Measurements from ENCODE around the gene SNX27. TPM values are rescaled to one million over a fixed set of nuclear protein-coding genes. Genes with fewer than 3 reads are reported as not detected.
"Not testable (repeated sequence)": the region's sequence is repeated elsewhere in the genome, so short reads cannot be mapped to it uniquely, and the experiment has no call there.

The SNX27 gene
- total RNA-seq, 1 experiment from 2014 or later: 42.2 TPM

DNA sequence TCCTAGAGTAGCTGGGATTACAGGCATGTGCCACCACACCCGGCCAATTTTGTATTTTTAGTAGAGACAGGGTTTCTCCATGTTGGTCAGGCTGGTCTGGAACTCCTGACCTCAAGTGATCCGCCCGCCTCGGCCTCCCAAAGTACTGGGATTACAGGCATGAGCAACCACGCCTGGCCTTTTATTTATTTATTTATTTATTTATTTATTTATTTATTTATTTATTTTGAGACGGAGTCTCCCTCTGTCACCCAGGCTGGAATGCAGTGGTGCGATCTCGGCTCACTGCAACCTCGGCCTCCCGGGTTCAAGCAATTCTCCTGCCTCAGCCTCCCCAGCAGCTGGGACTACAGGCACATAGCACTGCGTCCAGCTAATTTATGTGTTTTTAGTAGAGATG lies 31.2 kb downstream of the SNX27 start:
- H3K27ac ChIP-seq (ENCODE audit: low read depth, low read length); CTCF ChIA-PET; DNase-seq (ENCODE audit: low read depth, low spot score); H4K20me1 ChIP-seq (ENCODE audit: insufficient read depth); RAD21 ChIA-PET (ENCODE audit: low non-redundant PET in 1 of 2, low total read pairs in 2 of 2, uncharacterized antibody in 2 of 2, unreplicated experiment in 2 of 2); H3K36me3 ChIP-seq (ENCODE audit: control insufficient read depth in 1 of 2, insufficient read depth in 2 of 2, low read length in 2 of 2); H3K4me3 ChIP-seq (replicated peaks in 1 of 2; ENCODE audit: low read depth in 1 of 2, low read length in 2 of 2); H3K9me2 ChIP-seq (ENCODE audit: insufficient read depth); H3K27me3 ChIP-seq (ENCODE audit: insufficient read depth, low read length); intact Hi-C loops (cut with micrococcal nuclease); ATAC-seq; H3K9me3 ChIP-seq (ENCODE audit: control insufficient read depth in 1 of 2, insufficient read depth in 1 of 2, low read depth in 1 of 2, low read length in 2 of 2); H3K4me1 ChIP-seq (ENCODE audit: control insufficient read depth in 1 of 2, insufficient read depth in 2 of 2, low read length in 2 of 2); H2AFZ ChIP-seq (ENCODE audit: low read depth, low read length, poor library complexity, severe bottlenecking); POLR2A ChIA-PET; BruUV-seq (replicated peaks); H3K4me2 ChIP-seq (ENCODE audit: low read length); H3K9ac ChIP-seq (ENCODE audit: low read length): not testable (repeated sequence)
- peaks cover 22% of the 10 kb centered on the region for H3K79me2 ChIP-seq (ENCODE audit: insufficient read depth, low read length)

DNA sequence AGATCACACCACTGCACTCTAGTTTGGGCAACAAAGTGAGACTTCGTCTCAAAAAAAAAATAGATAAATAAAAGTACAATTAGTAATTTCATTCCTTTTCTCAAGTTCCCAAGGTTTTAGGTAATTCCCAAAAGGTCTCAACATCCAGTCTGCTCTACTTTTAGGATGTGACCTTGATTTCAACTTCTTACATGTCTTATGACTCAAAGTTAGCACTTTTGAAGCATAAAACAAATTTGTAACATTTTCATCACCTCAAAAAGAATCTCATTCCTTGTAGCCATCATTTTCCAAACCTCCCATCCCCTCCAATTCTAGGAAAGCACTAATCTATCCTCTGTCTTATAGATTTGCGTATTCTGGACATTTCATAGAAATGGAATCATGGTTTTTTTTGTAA lies 32.2 kb downstream of the SNX27 start:
- Histone ChIP-seq H3K36me3 (ENCODE audit: control insufficient read depth in 1 of 2, insufficient read depth in 2 of 2, low read length in 2 of 2) (no peaks in the 10 kb centered on the region), H3K4me2 (ENCODE audit: low read length) (no peak overlapping the region), H3K27ac (ENCODE audit: low read depth, low read length) (no peak overlapping the region), H3K9ac (ENCODE audit: low read length) (no peak overlapping the region), H3K9me2 (ENCODE audit: insufficient read depth) (no peaks in the 10 kb centered on the region), H2AFZ (ENCODE audit: low read depth, low read length, poor library complexity, severe bottlenecking) (no peak overlapping the region), H3K4me1 (ENCODE audit: control insufficient read depth in 1 of 2, insufficient read depth in 2 of 2, low read length in 2 of 2) (no peaks in the 10 kb centered on the region; a peak in 1 of 4 replicates), H3K27me3 (ENCODE audit: insufficient read depth, low read length) (no peaks in the 10 kb centered on the region), H3K4me3 (replicated peaks in 1 of 2; ENCODE audit: low read depth in 1 of 2, low read length in 2 of 2) (no peak overlapping the region), H4K20me1 (ENCODE audit: insufficient read depth) (no peaks in the 10 kb centered on the region), H3K9me3 (ENCODE audit: control insufficient read depth in 1 of 2, insufficient read depth in 1 of 2, low read depth in 1 of 2, low read length in 2 of 2) (no peaks in the 10 kb centered on the region), H3K79me2 (ENCODE audit: insufficient read depth, low read length) (peaks cover 22% of the 10 kb centered on the region)
- ChIA-PET CTCF (no interaction called here), RAD21 (ENCODE audit: low non-redundant PET in 1 of 2, low total read pairs in 2 of 2, uncharacterized antibody in 2 of 2, unreplicated experiment in 2 of 2) (no interaction called here), POLR2A (no interaction called here)
- TF ChIP-seq SRF (IDR thresholded peaks at IDR 0.05; ENCODE audit: low read depth) (no peak), FOSL1 (IDR thresholded peaks at IDR 0.05; ENCODE audit: low read depth) (no peak), POLR2A (IDR thresholded peaks at IDR 0.05; ENCODE audit: borderline replicate concordance, extremely low read depth, insufficient read depth, insufficient read length) (no peak)
- TF ChIP-seq, protein P1, sequence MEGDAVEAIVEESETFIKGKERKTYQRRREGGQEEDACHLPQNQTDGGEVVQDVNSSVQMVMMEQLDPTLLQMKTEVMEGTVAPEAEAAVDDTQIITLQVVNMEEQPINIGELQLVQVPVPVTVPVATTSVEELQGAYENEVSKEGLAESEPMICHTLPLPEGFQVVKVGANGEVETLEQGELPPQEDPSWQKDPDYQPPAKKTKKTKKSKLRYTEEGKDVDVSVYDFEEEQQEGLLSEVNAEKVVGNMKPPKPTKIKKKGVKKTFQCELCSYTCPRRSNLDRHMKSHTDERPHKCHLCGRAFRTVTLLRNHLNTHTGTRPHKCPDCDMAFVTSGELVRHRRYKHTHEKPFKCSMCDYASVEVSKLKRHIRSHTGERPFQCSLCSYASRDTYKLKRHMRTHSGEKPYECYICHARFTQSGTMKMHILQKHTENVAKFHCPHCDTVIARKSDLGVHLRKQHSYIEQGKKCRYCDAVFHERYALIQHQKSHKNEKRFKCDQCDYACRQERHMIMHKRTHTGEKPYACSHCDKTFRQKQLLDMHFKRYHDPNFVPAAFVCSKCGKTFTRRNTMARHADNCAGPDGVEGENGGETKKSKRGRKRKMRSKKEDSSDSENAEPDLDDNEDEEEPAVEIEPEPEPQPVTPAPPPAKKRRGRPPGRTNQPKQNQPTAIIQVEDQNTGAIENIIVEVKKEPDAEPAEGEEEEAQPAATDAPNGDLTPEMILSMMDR (IDR thresholded peaks at IDR 0.05 in 2 of 3, conservative IDR thresholded peaks at IDR 0.05 in 1 of 3; ENCODE audit: borderline replicate concordance in 1 of 3, insufficient read depth in 1 of 3, low read depth in 2 of 3, low read length in 2 of 3): no peak
- DNase-seq (ENCODE audit: low read depth, low spot score) (no peak), ATAC-seq (no peak)
- intact Hi-C loops (cut with micrococcal nuclease): no loop called here
- BruUV-seq (replicated peaks): no TSS peak

All from HCT116 (cell line).